OCI-LY1 (cell line): ENCODE measurements around the gene GCC1.

Experiments used
- H2AFZ ChIP-seq: fragments of 200-600 bp; sonication (generic), shearing (Covaris generic); 2 replicates; pipeline ENCODE4 v1.6.0; 2014; ENCODE audit warnings: antibody characterized with exemption, mild to moderate bottlenecking, low read length
- H3F3A ChIP-seq: fragments of 200-600 bp; sonication (generic), shearing (Covaris generic); 2 replicates; pipeline ENCODE4 v1.6.0; 2014; ENCODE audit warnings: mild to moderate bottlenecking, antibody characterized with exemption, low read length, moderate library complexity; ENCODE audit not compliant: insufficient read depth
- H3K27ac ChIP-seq: fragments of 200-600 bp; sonication (generic); 2 replicates; pipeline ENCODE4 v1.5.1; 2014; ENCODE audit warnings: low read length, mixed run types, mild to moderate bottlenecking, low read depth; ENCODE audit not compliant: poor library complexity, severe bottlenecking
- H3K27me3 ChIP-seq: fragments of 200-600 bp; sonication (generic); 2 replicates; pipeline ENCODE4 v1.6.0; 2014; ENCODE audit warnings: antibody characterized with exemption, mild to moderate bottlenecking, low read length, moderate library complexity; ENCODE audit not compliant: insufficient read depth
- H3K36me3 ChIP-seq: fragments of 200-600 bp; sonication (generic); 2 replicates; pipeline ENCODE4 v1.6.1; 2014; ENCODE audit warnings: mild to moderate bottlenecking, antibody characterized with exemption, low read length, moderate library complexity, mixed read lengths; ENCODE audit not compliant: insufficient read depth
- H3K4me1 ChIP-seq: fragments of 200-600 bp; sonication (generic); 2 replicates; pipeline ENCODE4 v1.5.1; 2014; ENCODE audit warnings: mild to moderate bottlenecking, low read length, moderate library complexity; ENCODE audit not compliant: insufficient read depth, severe bottlenecking
- H3K4me2 ChIP-seq: fragments of 200-600 bp; sonication (generic), shearing (Covaris generic); 2 replicates; pipeline ENCODE4 v1.6.1; 2014; ENCODE audit warnings: low read length
- H3K4me3 ChIP-seq: fragments of 200-600 bp; sonication (generic); 2 replicates; pipeline ENCODE4 v1.5.1; 2014; ENCODE audit warnings: low read length, low read depth, mild to moderate bottlenecking, mixed read lengths; ENCODE audit not compliant: poor library complexity, severe bottlenecking
- H3K79me2 ChIP-seq: fragments of 200-600 bp; shearing (Covaris generic); 2 replicates; pipeline ENCODE4 v1.6.1; 2016; ENCODE audit warnings: mixed run types, low read length, mixed read lengths; ENCODE audit not compliant: insufficient read depth
- H3K9ac ChIP-seq: fragments of 200-600 bp; sonication (generic), shearing (Covaris generic); 2 replicates; pipeline ENCODE4 v1.6.1; 2014; ENCODE audit warnings: mild to moderate bottlenecking, low read length, mixed read lengths
- H3K9me2 ChIP-seq: fragments of 200-600 bp; sonication (generic), shearing (Covaris generic); 2 replicates; pipeline ENCODE4 v1.6.1; 2014; ENCODE audit warnings: low read depth, mild to moderate bottlenecking, low read length, mixed read lengths
- H3K9me3 ChIP-seq: fragments of 200-600 bp; shearing (Covaris generic); 2 replicates; pipeline ENCODE4 v1.6.1; 2014; ENCODE audit warnings: low read length, mixed read lengths
- H4K20me1 ChIP-seq: fragments of 200-600 bp; sonication (generic), shearing (Covaris generic); 2 replicates; pipeline ENCODE4 v1.6.0; 2016; ENCODE audit warnings: mild to moderate bottlenecking, low read length; ENCODE audit not compliant: insufficient read depth
- CTCF ChIP-seq: fragments of 200-600 bp; sonication (generic), shearing (Covaris generic); IDR thresholded peaks from 2 replicates; pipeline ENCODE4 v1.5.1; 2017; ENCODE audit warnings: mild to moderate bottlenecking, antibody characterized with exemption, low read length, moderate library complexity, mixed read lengths
- EZH2 ChIP-seq: fragments of 200-600 bp; sonication (generic), shearing (Covaris generic); IDR thresholded peaks from 2 replicates; pipeline ENCODE4 v1.8.0; 2017; ENCODE audit warnings: borderline replicate concordance, mixed run types, mild to moderate bottlenecking, antibody characterized with exemption, low read length, moderate library complexity, mixed read lengths

The GCC1 gene

GRCh38 chr7:127609297-127609696 is 23.9 kb upstream of the GCC1 start:
- TF ChIP-seq CTCF, result no peak
- TF ChIP-seq EZH2, result no peak
- Histone ChIP-seq H3F3A (no peaks in the 10 kb centered on the region), H2AFZ (no peak overlapping the region), H3K9me2 (no peaks in the 10 kb centered on the region), H3K4me1 (no peaks in the 10 kb centered on the region), H3K79me2 (no peaks in the 10 kb centered on the region), H3K27ac (no peak overlapping the region), H3K9ac (no peak overlapping the region), H3K4me3 (no peak overlapping the region), H3K9me3 (peaks cover 13% of the 10 kb centered on the region), H4K20me1 (no peaks in the 10 kb centered on the region), H3K27me3 (peaks cover 7% of the 10 kb centered on the region; the same call in 1 of the 2 replicates), H3K36me3 (no peaks in the 10 kb centered on the region), H3K4me2 (no peak overlapping the region)

- Histone ChIP-seq H2AFZ (no peak overlapping the region), H3K36me3 (no peaks in the 10 kb centered on the region), H3K4me1 (no peaks in the 10 kb centered on the region), H3K9ac (no peak overlapping the region), H3K27me3 (peaks cover 7% of the 10 kb centered on the region; the same call in 1 of the 2 replicates), H3K4me3 (no peak overlapping the region), H3F3A (no peaks in the 10 kb centered on the region), H3K27ac (no peak overlapping the region), H3K79me2 (no peaks in the 10 kb centered on the region), H3K9me2 (no peaks in the 10 kb centered on the region), H3K9me3 (peaks cover 13% of the 10 kb centered on the region), H3K4me2 (no peak overlapping the region), H4K20me1 (no peaks in the 10 kb centered on the region)
- TF ChIP-seq CTCF, result no peak
- no peak for TF ChIP-seq EZH2
These were observed 23.1 kb upstream of the GCC1 start for GRCh38 chr7:127608446-127608845.

- Histone ChIP-seq H3K9me2 (no peaks in the 10 kb centered on the region), H3F3A (no peaks in the 10 kb centered on the region), H3K9me3 (no peaks in the 10 kb centered on the region), H3K36me3 (no peaks in the 10 kb centered on the region), H3K27ac (no peak overlapping the region), H3K79me2 (no peaks in the 10 kb centered on the region), H3K4me1 (no peaks in the 10 kb centered on the region), H4K20me1 (no peaks in the 10 kb centered on the region), H3K4me2 (no peak overlapping the region), H3K27me3 (no peaks in the 10 kb centered on the region), H2AFZ (no peak overlapping the region), H3K4me3 (no peak overlapping the region), H3K9ac (no peak overlapping the region)
- no peak for TF ChIP-seq CTCF
- TF ChIP-seq EZH2, result no peak
These were observed 15.5 kb upstream of the GCC1 start for GRCh38 chr7:127600885-127601284.
